NCI-H524 (cell line): ENCODE results near the gene PANK2.
"Not testable (repeated sequence)": the region's sequence is repeated elsewhere in the genome, so short reads cannot be mapped to it uniquely, and the experiment has no call there.

Source experiments
- DNase-seq, 2 experiments: peaks; one replicate each; lab custom pipeline; 2025; lab: John Stamatoyannopoulos, UW

PANK2 gene

GRCh38 chr20:3869839-3870634, 19.1 kb upstream of the PANK2 start:
- DNase-seq = no peak

GRCh38 chr20:3871550-3872265, 17.5 kb upstream of the PANK2 start:
- DNase-seq = peak; percentile 97 to 99

- DNase-seq = no peak
Observed at GRCh38 chr20:3873507-3873906, 15.7 kb upstream of the PANK2 start.

GRCh38 chr20:3874194-3874844, 14.9 kb upstream of the PANK2 start:
- DNase-seq = no peak

GRCh38 chr20:3875378-3875974, 13.7 kb upstream of the PANK2 start:
- DNase-seq = no peak

- no peak for DNase-seq
Observed at GRCh38 chr20:3876000-3876399, 13.2 kb upstream of the PANK2 start.

- DNase-seq = no peak
Observed at GRCh38 chr20:3876676-3877075, 12.5 kb upstream of the PANK2 start.

- DNase-seq = not testable (repeated sequence)
Observed at GRCh38 chr20:3878921-3879274, 10.3 kb upstream of the PANK2 start.

GRCh38 chr20:3885715-3886114, 3.5 kb upstream of the PANK2 start:
- no peak for DNase-seq

- no peak for DNase-seq
Observed at GRCh38 chr20:3887876-3888620, 1.1 kb upstream of the PANK2 start.

GRCh38 chr20:3889489-3890397, 556 bp downstream of the PANK2 start:
- DNase-seq = peak; percentile 26 to 56

- no peak for DNase-seq
Observed at GRCh38 chr20:3890398-3890751, 1.2 kb downstream of the PANK2 start.

GRCh38 chr20:3890999-3891929, 2.1 kb downstream of the PANK2 start:
- no peak for DNase-seq

- no peak for DNase-seq
Observed at GRCh38 chr20:3894796-3895195, 5.6 kb downstream of the PANK2 start.

- no peak for DNase-seq
Observed at GRCh38 chr20:3896302-3896701, 7.1 kb downstream of the PANK2 start.

GRCh38 chr20:3896853-3897583, 7.8 kb downstream of the PANK2 start:
- no peak for DNase-seq

- DNase-seq = not testable (repeated sequence)
Observed at GRCh38 chr20:3898181-3898580, 9.0 kb downstream of the PANK2 start.

- DNase-seq = no peak
Observed at GRCh38 chr20:3898639-3899038, 9.5 kb downstream of the PANK2 start.

GRCh38 chr20:3900187-3900604, 11.0 kb downstream of the PANK2 start:
- no peak for DNase-seq
